Measurements from ENCODE around the gene RACGAP1. TPM values are rescaled to one million over a fixed set of nuclear protein-coding genes. Genes with fewer than 3 reads are reported as not detected.
A peak's percentile ranks its signal among the peaks of the same experiment; 100 is the strongest.

RACGAP1 gene
- total and polyA plus RNA-seq, 2 donors (not counting 1 experiment from before 2014, with no cell fraction given) = 4.1 to 14.2 TPM

DNA sequence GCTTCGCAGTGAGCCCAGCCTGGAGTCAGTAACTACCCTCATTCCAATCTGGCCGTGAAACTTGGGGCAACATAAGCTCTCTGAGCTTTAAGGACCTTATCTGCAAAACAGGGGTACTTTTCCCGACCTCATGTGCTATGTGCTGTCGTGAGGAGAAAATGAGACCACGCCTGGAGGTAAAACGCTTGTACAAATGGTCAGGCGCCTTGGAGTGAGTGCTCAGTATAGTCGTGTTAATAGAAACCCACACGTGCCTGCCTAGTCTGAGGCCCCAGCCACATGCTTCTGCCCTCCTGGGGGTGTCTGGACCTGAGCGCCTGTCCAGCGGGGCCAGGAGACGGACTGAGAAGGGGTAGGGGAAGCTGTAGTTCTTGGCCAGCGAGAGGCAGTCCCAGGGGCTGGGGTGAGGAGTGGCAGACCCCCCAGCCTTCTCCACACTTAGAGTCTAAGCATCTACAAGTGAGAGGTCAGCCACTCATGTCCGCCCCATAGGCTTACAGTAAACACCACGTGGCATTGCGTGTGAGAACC lies 58.7 kb downstream of the RACGAP1 start:
- H3K4me3 ChIP-seq (ENCODE audit: control extremely low read depth in 1 of 5, extremely low read depth in 1 of 5, insufficient read depth in 1 of 5, low read depth in 2 of 5, low read length in 4 of 5) = no peak overlapping the region
- H3K4me1 ChIP-seq (ENCODE audit: control insufficient read depth in 2 of 2, insufficient read depth in 2 of 2, low read length in 2 of 2) = peaks cover 11% of the 10 kb centered on the region in 2 donors
- peaks cover 0 to 64% (median 16%) of the 10 kb centered on the region in 4 experiments for H3K27me3 ChIP-seq (replicated peaks in 1 of 4; ENCODE audit: control extremely low read depth in 1 of 4, control insufficient read depth in 3 of 4, insufficient read depth in 4 of 4, low read length in 3 of 4)
- Mint-ChIP-seq H3K4me1 (peaks cover 7% of the 10 kb centered on the region), H3K27ac (no peak overlapping the region), H3K27me3 (peaks cover 43% of the 10 kb centered on the region), H3K9me3 (ENCODE audit: insufficient read depth) (no peaks in the 10 kb centered on the region), H3K4me3 (peak overlapping the region; percentile 81)
- peak overlapping the region; percentile 97 for H3K4me2 ChIP-seq (replicated peaks; ENCODE audit: low read depth, low read length, poor library complexity, severe bottlenecking)
- TF ChIP-seq, protein P1, sequence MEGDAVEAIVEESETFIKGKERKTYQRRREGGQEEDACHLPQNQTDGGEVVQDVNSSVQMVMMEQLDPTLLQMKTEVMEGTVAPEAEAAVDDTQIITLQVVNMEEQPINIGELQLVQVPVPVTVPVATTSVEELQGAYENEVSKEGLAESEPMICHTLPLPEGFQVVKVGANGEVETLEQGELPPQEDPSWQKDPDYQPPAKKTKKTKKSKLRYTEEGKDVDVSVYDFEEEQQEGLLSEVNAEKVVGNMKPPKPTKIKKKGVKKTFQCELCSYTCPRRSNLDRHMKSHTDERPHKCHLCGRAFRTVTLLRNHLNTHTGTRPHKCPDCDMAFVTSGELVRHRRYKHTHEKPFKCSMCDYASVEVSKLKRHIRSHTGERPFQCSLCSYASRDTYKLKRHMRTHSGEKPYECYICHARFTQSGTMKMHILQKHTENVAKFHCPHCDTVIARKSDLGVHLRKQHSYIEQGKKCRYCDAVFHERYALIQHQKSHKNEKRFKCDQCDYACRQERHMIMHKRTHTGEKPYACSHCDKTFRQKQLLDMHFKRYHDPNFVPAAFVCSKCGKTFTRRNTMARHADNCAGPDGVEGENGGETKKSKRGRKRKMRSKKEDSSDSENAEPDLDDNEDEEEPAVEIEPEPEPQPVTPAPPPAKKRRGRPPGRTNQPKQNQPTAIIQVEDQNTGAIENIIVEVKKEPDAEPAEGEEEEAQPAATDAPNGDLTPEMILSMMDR (IDR thresholded peaks at IDR 0.05) = no peak
- no peak for TF ChIP-seq EZH2 (IDR thresholded peaks at IDR 0.05; ENCODE audit: borderline replicate concordance, insufficient read depth, low read depth, low read length, poor library complexity, severe bottlenecking)
- ATAC-seq (ENCODE audit: low read depth) (no peak), DNase-seq (no peak)
- no peaks in the 10 kb centered on the region for H3K36me3 ChIP-seq (replicated peaks in 1 of 2; ENCODE audit: control extremely low read depth in 1 of 2, control insufficient read depth in 1 of 2, extremely low read depth in 1 of 2, insufficient read depth in 2 of 2, low read length in 1 of 2)
- no peaks in the 10 kb centered on the region for H3K9me3 ChIP-seq (ENCODE audit: control extremely low read depth in 1 of 3, control insufficient read depth in 2 of 3, insufficient read depth in 1 of 3, low read length in 2 of 3)
- ChIA-PET POLR2A (no interaction called here), CTCF (interaction anchor here (0.6 to 6.5 kb wide), 36 partner anchors 8 to 348 kb away, joined by 3 to 93 read pairs (median 6); partner anchors contain the start of gene AQP2)
- no peaks in the 10 kb centered on the region for H3K79me2 ChIP-seq (ENCODE audit: control insufficient read depth, insufficient read depth, low read length)
- 34% methylated on average over 11 of the region's 16 CpGs for WGBS (ENCODE audit: insufficient coverage)
- H4K20me1 ChIP-seq (ENCODE audit: control insufficient read depth, insufficient read depth, low read length, poor library complexity, severe bottlenecking) = no peaks in the 10 kb centered on the region
- intact Hi-C loops (cut with micrococcal nuclease) = loop anchor here (2.0 kb wide), 1 partner anchor 208 kb away; no protein-coding TSS in a partner anchor
- H3K9ac ChIP-seq (ENCODE audit: low read length) = no peak overlapping the region
- H3K27ac ChIP-seq (ENCODE audit: low read length in 2 of 2) = no peak overlapping the region
- peak overlapping the region; percentile 84 for H2AFZ ChIP-seq (ENCODE audit: insufficient read depth, low read depth, low read length, poor library complexity, severe bottlenecking)

DNA sequence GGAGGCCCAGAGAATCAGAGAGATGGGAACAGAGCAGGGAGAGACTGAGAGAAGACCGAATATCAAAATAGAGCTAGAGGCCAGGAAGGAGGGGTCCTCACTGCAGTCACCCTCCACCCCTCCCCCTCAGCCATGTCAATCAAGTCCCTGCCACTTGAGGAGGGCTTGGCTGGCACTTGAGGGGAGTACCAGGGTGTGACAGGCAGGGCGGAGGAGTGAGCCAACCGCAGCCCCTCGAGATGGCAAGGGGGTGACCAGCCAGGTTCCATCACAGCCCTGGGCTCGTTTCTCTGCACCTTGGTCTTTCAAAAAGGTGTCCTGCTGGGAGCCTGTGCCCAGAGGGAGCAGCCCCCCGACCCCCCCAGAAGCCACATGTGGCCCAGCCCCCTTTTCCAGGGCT lies 59.5 kb downstream of the RACGAP1 start:
- Histone ChIP-seq H3K4me1 (ENCODE audit: control insufficient read depth in 2 of 2, insufficient read depth in 2 of 2, low read length in 2 of 2) (peaks cover 13 to 16% of the 10 kb centered on the region in 2 donors), H3K27ac (ENCODE audit: low read length in 2 of 2) (no peak overlapping the region), H3K36me3 (replicated peaks in 1 of 2; ENCODE audit: control extremely low read depth in 1 of 2, control insufficient read depth in 1 of 2, extremely low read depth in 1 of 2, insufficient read depth in 2 of 2, low read length in 1 of 2) (no peaks in the 10 kb centered on the region), H3K27me3 (replicated peaks in 1 of 4; ENCODE audit: control extremely low read depth in 1 of 4, control insufficient read depth in 3 of 4, insufficient read depth in 4 of 4, low read length in 3 of 4) (peaks cover 0 to 69% (median 18%) of the 10 kb centered on the region in 4 experiments), H3K4me2 (replicated peaks; ENCODE audit: low read depth, low read length, poor library complexity, severe bottlenecking) (no peak overlapping the region), H3K9me3 (ENCODE audit: control extremely low read depth in 1 of 3, control insufficient read depth in 2 of 3, insufficient read depth in 1 of 3, low read length in 2 of 3) (no peaks in the 10 kb centered on the region), H3K4me3 (ENCODE audit: control extremely low read depth in 1 of 5, extremely low read depth in 1 of 5, insufficient read depth in 1 of 5, low read depth in 2 of 5, low read length in 4 of 5) (no peak overlapping the region), H2AFZ (ENCODE audit: insufficient read depth, low read depth, low read length, poor library complexity, severe bottlenecking) (no peak overlapping the region), H4K20me1 (ENCODE audit: control insufficient read depth, insufficient read depth, low read length, poor library complexity, severe bottlenecking) (no peaks in the 10 kb centered on the region), H3K9ac (ENCODE audit: low read length) (no peak overlapping the region), H3K79me2 (ENCODE audit: control insufficient read depth, insufficient read depth, low read length) (no peaks in the 10 kb centered on the region)
- DNase-seq = no peak
- TF ChIP-seq, protein P1 (IDR thresholded peaks at IDR 0.05) = no peak
- no peak for TF ChIP-seq EZH2 (IDR thresholded peaks at IDR 0.05; ENCODE audit: borderline replicate concordance, insufficient read depth, low read depth, low read length, poor library complexity, severe bottlenecking)
- intact Hi-C loops (cut with micrococcal nuclease) = loop anchor here (2.0 kb wide), 1 partner anchor 209 kb away; no protein-coding TSS in a partner anchor
- WGBS (ENCODE audit: insufficient coverage) = 56% methylated on average over 5 of the region's 6 CpGs
- no peak overlapping the region for H3K27ac Mint-ChIP-seq
- no peak overlapping the region for H3K4me3 Mint-ChIP-seq
- no peak for ATAC-seq (ENCODE audit: low read depth)
- ChIA-PET CTCF (interaction anchor here (0.8 to 6.5 kb wide), 17 partner anchors 11 to 211 kb away, joined by 3 to 93 read pairs (median 9); no protein-coding TSS in a partner anchor), POLR2A (no interaction called here)
- H3K27me3 Mint-ChIP-seq = peaks cover 44% of the 10 kb centered on the region
- H3K9me3 Mint-ChIP-seq (ENCODE audit: insufficient read depth) = no peaks in the 10 kb centered on the region
- H3K4me1 Mint-ChIP-seq = peaks cover 7% of the 10 kb centered on the region

Measured in B cell (primary cell).